ENCODE results near the gene MRPL39. TPM values are rescaled to one million over a fixed set of nuclear protein-coding genes. Genes with fewer than 3 reads are reported as not detected.

Gene MRPL39
- total and polyA plus RNA-seq, 11 donors: 37.6 to 93.6 (median 50.3) TPM

- Histone ChIP-seq H3K27ac (no peak overlapping the region), H3K4me1 (no peaks in the 10 kb centered on the region), H3K27me3 (no peaks in the 10 kb centered on the region), H3K9me3 (no peaks in the 10 kb centered on the region), H3K4me3 (no peak overlapping the region), H3K36me3 (peaks cover 0 to 99% (median 89%) of the 10 kb centered on the region in 9 donors)
- ATAC-seq (no peak), DNase-seq (no peak)
- 94 to 98% (median 97%) methylated on average over 1 of the region's 1 CpG for WGBS, 4 donors
- TF ChIP-seq, protein P1, sequence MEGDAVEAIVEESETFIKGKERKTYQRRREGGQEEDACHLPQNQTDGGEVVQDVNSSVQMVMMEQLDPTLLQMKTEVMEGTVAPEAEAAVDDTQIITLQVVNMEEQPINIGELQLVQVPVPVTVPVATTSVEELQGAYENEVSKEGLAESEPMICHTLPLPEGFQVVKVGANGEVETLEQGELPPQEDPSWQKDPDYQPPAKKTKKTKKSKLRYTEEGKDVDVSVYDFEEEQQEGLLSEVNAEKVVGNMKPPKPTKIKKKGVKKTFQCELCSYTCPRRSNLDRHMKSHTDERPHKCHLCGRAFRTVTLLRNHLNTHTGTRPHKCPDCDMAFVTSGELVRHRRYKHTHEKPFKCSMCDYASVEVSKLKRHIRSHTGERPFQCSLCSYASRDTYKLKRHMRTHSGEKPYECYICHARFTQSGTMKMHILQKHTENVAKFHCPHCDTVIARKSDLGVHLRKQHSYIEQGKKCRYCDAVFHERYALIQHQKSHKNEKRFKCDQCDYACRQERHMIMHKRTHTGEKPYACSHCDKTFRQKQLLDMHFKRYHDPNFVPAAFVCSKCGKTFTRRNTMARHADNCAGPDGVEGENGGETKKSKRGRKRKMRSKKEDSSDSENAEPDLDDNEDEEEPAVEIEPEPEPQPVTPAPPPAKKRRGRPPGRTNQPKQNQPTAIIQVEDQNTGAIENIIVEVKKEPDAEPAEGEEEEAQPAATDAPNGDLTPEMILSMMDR (IDR thresholded peaks at IDR 0.05): no peak
- no peak for TF ChIP-seq POLR2A (IDR thresholded peaks at IDR 0.05)
- intact Hi-C loops (cut with DNase I): no loop called here
Measured at GRCh38 chr21:25589887-25590286, 17.4 kb downstream of the MRPL39 start.

- H3K9me3 ChIP-seq: no peaks in the 10 kb centered on the region
- WGBS, 4 donors: 85 to 94% (median 90%) methylated on average over 2 of the region's 2 CpGs
- H3K27me3 ChIP-seq: no peaks in the 10 kb centered on the region
- ATAC-seq: no peak
- peaks cover 0 to 2% (median 0%) of the 10 kb centered on the region in 12 donors for H3K4me1 ChIP-seq
- H3K27ac ChIP-seq: no peak overlapping the region
- H3K36me3 ChIP-seq: peaks cover 0 to 84% (median 58%) of the 10 kb centered on the region in 9 donors
- intact Hi-C loops (cut with DNase I): no loop called here
- DNase-seq: no peak
- no peak overlapping the region for H3K4me3 ChIP-seq
- TF ChIP-seq POLR2A (IDR thresholded peaks at IDR 0.05): no peak
- TF ChIP-seq, protein P1 (IDR thresholded peaks at IDR 0.05): no peak
Measured at GRCh38 chr21:25586791-25587190, 20.5 kb downstream of the MRPL39 start.

DNA sequence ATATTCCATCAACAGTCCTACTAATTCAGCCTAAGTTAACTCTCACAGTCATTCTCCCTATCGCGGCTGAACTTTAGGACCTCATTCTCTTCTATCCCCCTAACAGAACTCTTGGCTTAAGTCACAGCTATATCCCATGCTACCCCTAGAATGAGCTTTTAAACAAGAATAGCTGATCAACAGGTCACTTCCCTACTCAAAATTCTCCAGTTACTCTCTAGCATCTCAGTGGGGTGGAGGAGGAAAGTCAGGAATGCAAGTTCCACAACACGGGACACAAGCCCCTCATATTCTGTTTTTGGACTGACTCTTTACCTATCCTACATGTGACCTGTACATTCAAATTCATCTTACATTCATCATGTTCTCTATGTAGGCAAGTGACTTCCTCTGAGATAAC, 21.0 kb downstream of the MRPL39 start:
- no peak overlapping the region for H3K4me3 ChIP-seq
- DNase-seq (no peak), ATAC-seq (no peak)
- WGBS, 4 donors: 90 to 94% (median 94%) methylated on average over 3 of the region's 3 CpGs
- intact Hi-C loops (cut with DNase I): no loop called here
- H3K36me3 ChIP-seq: peaks cover 0 to 79% (median 53%) of the 10 kb centered on the region in 9 donors
- H3K27me3 ChIP-seq: no peaks in the 10 kb centered on the region
- no peak for TF ChIP-seq POLR2A (IDR thresholded peaks at IDR 0.05)
- TF ChIP-seq, protein P1 (IDR thresholded peaks at IDR 0.05): no peak
- H3K4me1 ChIP-seq: peaks cover 0 to 2% (median 0%) of the 10 kb centered on the region in 12 donors
- H3K27ac ChIP-seq: no peak overlapping the region
- no peaks in the 10 kb centered on the region for H3K9me3 ChIP-seq

DNA sequence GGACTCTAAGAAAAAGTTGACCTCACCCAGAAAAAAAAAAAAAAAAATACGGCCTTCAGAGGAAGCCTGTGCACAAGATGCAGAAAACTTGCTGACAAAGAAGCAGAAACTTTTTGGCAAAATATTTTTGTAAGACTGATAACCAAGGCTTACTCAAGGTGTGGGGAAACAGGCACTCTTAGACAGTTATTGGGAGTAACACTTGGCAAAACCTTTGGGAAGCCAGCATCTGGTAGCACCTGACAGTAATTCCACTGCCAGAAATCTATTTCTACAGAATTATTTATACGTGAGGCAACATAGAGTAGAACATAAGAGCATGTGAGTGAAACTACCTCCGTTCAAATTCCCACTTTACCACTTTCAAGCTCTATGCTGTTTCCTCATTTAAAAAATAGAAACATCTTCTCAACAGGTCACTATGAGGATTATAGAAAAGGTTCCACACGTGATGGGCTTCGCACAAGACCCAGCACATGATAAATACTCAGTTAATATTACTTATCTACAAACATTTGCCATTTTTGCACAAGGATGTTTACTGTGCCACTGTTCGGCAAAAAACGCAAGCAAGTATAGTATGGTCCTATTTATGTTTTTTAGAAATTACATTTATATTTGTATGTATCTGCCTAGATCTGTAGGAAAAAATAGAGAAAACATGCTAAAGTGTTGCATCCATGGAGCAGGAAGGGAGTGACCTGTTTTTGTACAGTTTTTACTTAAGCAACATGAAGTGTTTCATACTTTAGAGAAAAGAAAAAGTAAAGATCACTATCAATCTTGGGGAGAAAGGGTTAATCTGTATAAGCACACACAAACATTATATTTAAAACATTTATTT, 22.2 kb downstream of the MRPL39 start:
- Histone ChIP-seq H3K27ac (no peak overlapping the region), H3K9me3 (no peaks in the 10 kb centered on the region), H3K36me3 (peaks cover 0 to 67% (median 43%) of the 10 kb centered on the region in 9 donors), H3K27me3 (no peaks in the 10 kb centered on the region), H3K4me1 (peaks cover 0 to 2% (median 0%) of the 10 kb centered on the region in 12 donors), H3K4me3 (no peak overlapping the region)
- WGBS, 4 donors: 87 to 90% (median 89%) methylated on average over 7 of the region's 7 CpGs
- no peak for DNase-seq
- intact Hi-C loops (cut with DNase I): no loop called here
- no peak for ATAC-seq
- no peak for TF ChIP-seq POLR2A (IDR thresholded peaks at IDR 0.05)
- TF ChIP-seq, protein P1 (IDR thresholded peaks at IDR 0.05): no peak
